T-helper 1 cell (primary cell): ENCODE measurements around the gene MFSD12.
A peak's percentile ranks its signal among the peaks of the same experiment; 100 is the strongest.

Source experiments
- DNase-seq, 5 donors: peaks; one replicate each; pipeline ENCODE4 v3.0.0-alpha.2; 2012 to 2020

The MFSD12 gene

DNA sequence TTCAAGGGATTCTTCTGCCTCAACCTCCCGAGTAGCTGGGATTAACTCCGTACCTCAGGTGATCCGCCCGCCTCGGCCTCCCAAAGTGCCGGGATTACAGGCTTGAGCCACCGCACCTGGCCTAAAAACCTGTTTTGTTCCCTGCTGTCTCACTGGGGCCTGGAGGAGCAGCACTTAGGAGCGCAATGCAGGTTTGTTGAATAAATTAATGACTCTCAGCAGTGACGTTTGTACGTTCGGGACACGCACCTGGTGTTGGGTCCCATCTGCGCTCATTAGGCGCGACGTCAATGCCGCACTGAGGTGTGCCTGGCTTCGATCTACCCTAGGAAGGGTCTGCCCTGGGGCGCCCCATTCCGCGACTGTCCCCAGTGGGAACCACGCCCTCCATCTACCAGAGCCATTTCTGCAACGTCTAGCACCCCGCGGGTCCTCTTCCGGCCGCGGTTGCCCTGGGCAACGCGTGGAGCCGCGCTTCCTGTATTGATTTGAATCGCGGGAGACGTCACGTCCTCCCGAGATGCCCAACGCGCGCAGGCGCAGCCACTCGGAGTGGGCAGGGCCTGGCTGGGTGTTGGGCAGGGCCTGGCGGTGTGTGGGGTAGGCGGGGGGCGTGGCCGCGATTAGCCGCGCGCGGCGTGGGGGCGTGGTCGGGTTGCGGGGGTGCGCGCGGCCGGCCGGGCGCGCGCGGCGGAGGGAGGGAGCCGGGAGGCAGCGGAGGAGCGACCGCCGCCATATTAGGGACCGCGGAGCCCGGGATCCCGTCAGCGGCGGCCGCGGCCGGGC is 51.6 kb downstream of the MFSD12 start, which contains the start of gene FZR1:
Gene FZR1 (plus strand): TSS at position 714 of the 786 bp plus-strand sequence. CDS start 16,679 bp downstream, outside the sequence.
- DNase-seq = peak; percentile 99 to 100 (median 100)

DNA sequence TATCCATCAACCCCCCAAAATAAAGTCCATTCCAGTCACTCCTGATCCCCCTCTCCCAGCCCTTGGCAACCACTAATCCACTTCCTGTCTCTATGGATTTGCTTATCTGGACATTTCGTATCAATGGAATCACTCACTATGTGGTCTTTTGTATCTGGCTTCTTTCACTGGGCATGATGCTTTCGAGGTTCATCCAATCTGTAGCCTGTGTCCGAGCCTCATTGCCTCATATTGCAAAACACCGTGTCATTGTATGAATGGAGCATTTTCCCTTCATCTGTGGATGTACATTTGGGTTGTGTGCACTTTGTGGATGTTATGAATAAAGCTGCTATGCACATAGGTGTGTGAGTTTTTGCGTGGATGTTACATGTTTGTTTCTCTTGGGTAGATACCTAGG is 52.7 kb downstream of the MFSD12 start:
- no peak for DNase-seq

DNA sequence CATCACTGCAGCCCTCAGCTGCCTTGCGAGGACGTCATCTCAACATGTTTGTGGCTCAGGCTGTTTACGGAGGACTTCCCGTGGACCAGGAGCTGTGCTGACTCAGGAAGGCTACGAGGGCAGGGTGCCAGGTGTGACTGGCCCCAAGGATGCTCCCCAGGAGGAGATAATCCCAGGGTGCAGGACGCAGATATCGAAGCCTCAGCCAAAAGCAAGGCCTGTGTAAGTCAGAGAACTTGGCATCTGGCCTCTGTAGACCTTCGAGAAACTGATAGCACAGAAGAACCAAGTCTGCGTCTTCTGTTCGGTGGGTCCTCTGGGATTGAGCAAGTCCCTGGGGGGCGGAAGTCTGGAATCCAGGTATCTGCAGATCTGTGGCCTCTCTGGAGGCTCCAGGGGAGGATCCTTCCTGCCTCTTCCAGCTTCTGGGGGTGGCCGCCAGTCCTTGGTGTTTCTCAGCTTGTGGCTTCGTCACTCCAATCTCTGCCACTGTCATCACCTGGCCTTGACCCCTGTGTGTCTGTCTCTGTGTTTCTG is 54.3 kb downstream of the MFSD12 start:
- no peak for DNase-seq

DNA sequence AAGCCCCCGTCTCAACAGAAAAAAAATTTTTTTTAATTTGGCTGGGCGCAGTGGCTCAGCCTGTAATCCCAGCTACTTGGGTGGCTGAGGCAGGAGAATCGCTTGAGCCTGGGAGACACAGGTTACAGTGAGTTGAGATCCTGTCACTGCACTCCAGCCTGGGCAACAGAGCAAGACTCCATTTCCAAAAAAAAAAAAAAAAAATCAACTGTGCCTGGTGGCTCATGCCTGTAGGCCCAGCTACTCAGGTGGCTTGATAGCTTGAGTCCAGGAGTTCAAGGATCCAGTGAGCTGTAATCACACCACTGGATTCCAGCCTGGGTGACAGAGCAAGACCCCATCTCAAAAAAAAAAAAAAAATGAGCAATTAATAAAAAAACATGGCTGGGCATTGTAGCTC is 55.6 kb downstream of the MFSD12 start:
- no peak for DNase-seq

DNA sequence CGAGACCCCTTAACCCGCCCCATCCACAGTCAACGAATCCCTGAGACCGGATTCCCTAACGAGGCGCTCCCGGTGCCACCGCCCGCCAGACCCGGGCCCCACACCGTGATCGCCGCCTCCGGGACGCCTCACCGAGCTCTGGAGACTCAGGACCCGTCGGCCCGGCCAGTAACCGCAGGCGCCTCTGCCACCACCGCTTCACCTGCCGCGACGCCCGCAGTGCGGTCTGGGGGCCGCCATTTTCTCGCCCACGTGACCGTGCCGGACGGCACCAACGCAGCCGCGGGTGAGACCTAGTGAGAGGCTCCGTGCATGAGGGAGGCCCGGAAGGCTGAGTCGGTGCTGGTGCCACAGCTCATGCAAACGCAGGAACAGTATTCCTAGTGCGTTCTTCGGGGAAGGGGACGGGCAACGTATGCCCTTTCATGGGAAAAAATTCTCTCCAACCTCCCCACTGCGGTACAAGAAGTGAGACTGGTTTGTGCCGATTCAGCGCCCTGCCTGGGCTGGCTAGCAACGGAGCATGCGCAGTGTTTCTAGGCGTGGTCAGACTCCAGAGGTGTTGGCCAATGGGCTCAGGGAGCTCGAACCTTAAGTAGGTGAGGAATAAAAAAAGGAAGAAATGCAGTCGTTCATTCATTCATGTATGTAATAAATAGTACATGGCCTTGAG is 56.8 kb downstream of the MFSD12 start, which contains the start of gene DOHH:
Gene DOHH (minus strand): TSS at position 246 of the 673 bp plus-strand sequence. CDS start 3,860 bp downstream, outside the sequence.
- DNase-seq = peak; percentile 85 to 97 (median 90)

DNA sequence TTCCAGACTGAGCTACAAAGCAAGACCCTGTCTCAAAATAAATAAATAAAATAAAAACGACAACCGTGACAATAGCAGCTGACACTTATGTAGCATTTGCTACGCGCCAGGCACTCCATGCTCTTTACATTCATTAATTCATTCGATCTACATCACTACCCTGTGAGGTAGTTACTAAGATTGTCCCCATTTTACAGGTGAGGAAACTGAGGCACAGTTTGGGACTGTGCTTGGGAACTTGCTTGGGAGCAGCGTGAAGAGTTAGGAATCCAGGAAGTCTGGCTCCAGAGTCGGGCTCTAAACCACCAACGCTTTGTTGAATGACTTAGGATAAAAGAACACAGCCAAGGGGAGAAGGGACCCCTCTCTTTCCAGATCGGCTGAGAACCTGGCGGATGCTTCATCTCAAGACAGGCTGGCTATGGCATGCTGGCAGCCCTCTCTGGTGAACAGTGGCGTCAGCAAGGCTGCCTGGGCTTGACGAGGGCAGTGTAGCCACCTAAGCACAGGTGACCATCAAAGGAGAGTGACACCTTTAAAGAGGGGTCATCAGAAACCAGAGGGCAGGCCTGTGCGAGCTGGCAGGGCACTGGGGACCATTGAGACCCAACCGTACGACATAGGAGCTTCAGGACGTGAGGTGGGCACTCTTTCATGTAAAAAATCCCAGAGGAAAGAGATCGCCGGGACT is 57.5 kb downstream of the MFSD12 start:
- no peak for DNase-seq

DNA sequence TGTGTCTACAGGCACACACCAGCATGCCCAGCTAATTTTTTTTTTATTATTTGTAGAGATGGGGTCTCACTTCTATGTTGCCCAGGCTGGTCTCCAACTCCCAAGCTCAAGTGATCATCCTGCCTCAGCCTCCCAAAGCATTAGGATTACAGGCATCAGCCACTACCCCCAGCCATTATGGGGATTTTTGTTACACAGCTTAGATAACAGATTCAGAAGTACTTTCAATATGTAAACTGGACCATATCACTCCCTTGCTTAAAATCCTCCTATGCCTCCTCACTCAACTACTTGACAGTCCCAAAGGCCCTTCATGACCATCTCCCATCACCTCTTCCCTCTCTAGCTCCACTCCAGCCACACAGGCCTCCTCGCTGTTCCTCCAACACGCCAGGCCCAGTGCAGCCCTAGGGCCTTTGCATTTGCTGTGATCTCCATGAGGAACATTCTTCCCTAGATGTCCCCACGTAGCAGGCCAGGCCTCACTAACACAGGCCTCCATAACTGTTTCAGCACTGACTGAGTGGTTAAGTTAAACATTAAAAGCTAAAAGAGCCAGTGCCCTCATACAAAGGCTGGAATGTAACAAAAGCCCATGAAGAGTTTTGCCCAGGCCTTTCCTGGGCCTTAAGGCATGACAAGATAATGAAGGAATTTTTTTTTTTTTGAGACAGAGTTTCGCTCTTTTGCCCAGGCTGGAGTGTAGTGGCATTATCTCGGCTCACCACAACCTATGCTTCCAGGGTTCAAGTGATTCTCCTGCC is 59.4 kb downstream of the MFSD12 start:
- DNase-seq = no peak

DNA sequence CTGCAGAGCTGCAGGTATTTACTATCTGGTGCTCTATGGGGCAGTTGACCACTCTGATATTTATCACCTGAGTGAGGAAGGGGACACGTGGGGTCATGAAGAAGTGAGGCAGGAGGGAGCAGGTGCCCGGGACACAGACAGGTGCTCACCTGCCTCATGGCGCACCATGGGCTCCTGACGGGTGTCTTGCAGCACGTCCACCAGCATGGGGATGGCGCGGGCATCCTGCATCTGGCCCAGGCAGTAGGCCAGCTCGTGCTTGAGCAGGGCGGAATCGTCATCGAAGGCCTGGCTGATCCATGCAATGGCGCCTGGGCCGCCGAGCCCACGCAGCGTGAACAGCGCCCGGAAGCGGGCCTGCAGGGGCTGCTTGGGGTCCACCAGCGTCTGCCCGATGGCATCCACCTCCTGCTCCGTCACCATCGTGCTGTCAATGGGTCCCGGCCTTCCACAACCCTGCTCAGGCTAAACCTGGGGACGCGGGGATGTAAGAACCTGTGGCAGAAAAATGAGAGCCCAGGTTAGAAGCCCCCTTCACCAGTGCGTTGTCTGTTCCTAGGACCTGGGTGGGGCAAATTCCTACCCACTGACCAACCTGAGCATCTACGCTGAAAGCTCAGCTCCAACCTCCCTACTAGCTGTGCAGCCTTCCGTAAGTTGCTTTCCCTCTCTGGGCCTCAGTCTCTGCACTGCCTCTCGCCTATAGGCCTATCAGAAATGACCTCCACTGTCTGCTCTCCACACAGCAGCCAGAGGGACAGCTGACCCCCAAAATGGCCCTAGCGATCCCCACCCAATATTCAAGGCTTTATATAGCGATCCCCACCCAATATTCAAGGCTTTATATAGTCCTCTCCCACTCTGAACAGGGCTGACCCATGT is 60.8 kb downstream of the MFSD12 start:
- no peak for DNase-seq

DNA sequence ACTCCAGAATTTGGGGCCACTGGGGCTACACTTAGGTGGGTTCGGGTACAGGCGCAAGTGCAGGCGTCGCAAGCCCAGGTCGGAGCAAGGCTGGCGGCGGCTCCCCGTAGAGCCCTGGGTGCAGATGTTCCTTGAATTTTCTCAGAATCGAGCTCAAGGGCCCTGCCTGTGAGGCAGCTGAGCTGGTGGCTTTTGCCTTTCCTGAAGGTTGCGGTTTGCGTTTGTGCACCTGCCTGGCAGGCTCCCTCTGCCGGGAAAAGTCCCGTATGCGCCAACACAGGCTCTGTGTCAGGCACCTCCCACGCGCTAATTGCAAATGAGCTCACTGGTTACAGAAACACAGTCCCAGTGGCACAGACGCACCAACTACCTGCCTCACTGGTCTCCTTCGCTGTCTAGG is 62.8 kb downstream of the MFSD12 start:
- DNase-seq = peak in 2 of 5 donors; percentile 35 to 59
